Panc1 (cell line): Measurements from ENCODE around the gene INTS1. TPM values are rescaled to one million over a fixed set of nuclear protein-coding genes. Genes with fewer than 3 reads are reported as not detected.

ENCODE experiments used
- ATAC-seq: fragments of 200-7000 bp; cut with Tn5 transposase; 2 replicates; pipeline ENCODE4 v1.9.1; 2020; ENCODE audit warnings: mild to moderate bottlenecking, moderate library complexity
- BruUV-seq: library from RNA; stranded (reverse); fragments of 400-500 nt; replicated peaks from 2 replicates; lab custom pipeline; 2021; lab: Mats Ljungman, UMichigan
- CTCF ChIA-PET: fragments of 300-600 bp; sonication (Branson Sonifier 250); formaldehyde crosslinking; loops from one replicate; lab custom pipeline; 2022; ENCODE audit warnings: antibody characterized with exemption; lab: Charles Lee
- POLR2A ChIA-PET: fragments of 300-600 bp; sonication (Branson Sonifier 250); formaldehyde crosslinking; loops from one replicate; lab custom pipeline; 2022; ENCODE audit warnings: antibody characterized with exemption; lab: Charles Lee
- DNase-seq: peaks from one replicate; pipeline ENCODE4 v3.0.0-alpha.2; 2010; ENCODE audit warnings: low read depth, low spot score
- H3K27ac ChIP-seq: 2 replicates; pipeline ENCODE4 v1.5.1; 2011; ENCODE audit warnings: mild to moderate bottlenecking, low read length, inconsistent platforms
- H3K27me3 ChIP-seq: fragments of 200-500 bp; sonication (Bioruptor generic); 2 replicates; pipeline ENCODE4 v1.6.0; 2014; ENCODE audit warnings: low read length, inconsistent platforms; ENCODE audit not compliant: control insufficient read depth, insufficient read depth
- H3K36me3 ChIP-seq: fragments of 200-500 bp; sonication (Bioruptor generic); 2 replicates; pipeline ENCODE4 v1.5.1; 2014; ENCODE audit warnings: inconsistent platforms, mild to moderate bottlenecking, low read length, moderate library complexity; ENCODE audit not compliant: control insufficient read depth, insufficient read depth
- H3K4me1 ChIP-seq: 2 replicates; pipeline ENCODE4 v1.5.1; 2011; ENCODE audit warnings: inconsistent platforms, mild to moderate bottlenecking, low read length, moderate library complexity; ENCODE audit not compliant: control insufficient read depth, insufficient read depth
- H3K4me3 ChIP-seq, 2 experiments: 2 replicates each; pipeline ENCODE4 v1.5.1; 2011 to 2012; ENCODE audit warnings: low read depth in 2 of 2, low read length in 2 of 2, mild to moderate bottlenecking in 2 of 2, inconsistent platforms in 1 of 2, moderate library complexity in 1 of 2
- H3K9me3 ChIP-seq: fragments of 200-500 bp; sonication (Bioruptor generic); 2 replicates; pipeline ENCODE4 v1.5.1; 2014; ENCODE audit warnings: low read depth, mild to moderate bottlenecking, inconsistent platforms, low read length, moderate library complexity; ENCODE audit not compliant: control insufficient read depth, insufficient read depth
- POLR2AphosphoS5 ChIP-seq: IDR thresholded peaks from 2 replicates; pipeline ENCODE4 v1.6.1; 2012; ENCODE audit warnings: mild to moderate bottlenecking, low read depth, low read length, moderate library complexity
- REST ChIP-seq, 2 experiments: IDR thresholded peaks; 2 replicates each; pipeline ENCODE4 v1.6.1; 2011 to 2012; ENCODE audit warnings: low read depth in 2 of 2, control low read depth in 1 of 2, low read length in 1 of 2, mild to moderate bottlenecking in 1 of 2, moderate library complexity in 1 of 2; ENCODE audit not compliant: insufficient read depth in 1 of 2
- SIN3A ChIP-seq: IDR thresholded peaks from 2 replicates; pipeline ENCODE4 v1.6.1; 2012; ENCODE audit warnings: low read depth, mild to moderate bottlenecking, low read length, moderate library complexity, borderline replicate concordance; ENCODE audit not compliant: insufficient read depth
- TCF7L2 ChIP-seq: IDR thresholded peaks from 2 replicates; pipeline ENCODE4 v1.6.1; 2011; ENCODE audit warnings: mild to moderate bottlenecking, low read depth, low read length, inconsistent platforms
- in situ Hi-C: cut with HindIII; loops from 2 replicates; pipeline ENCODE4 v1.10.0; 2016; ENCODE audit warnings: low sequenced_read_pairs, low pct_unique_long_range_greater_than_20kb
- intact Hi-C: fragments of 100-400 bp; cut with micrococcal nuclease; formaldehyde crosslinking; loops from one replicate; pipeline ENCODE4 v1.10.0; 2022; ENCODE audit not compliant: unreplicated experiment
- total RNA-seq: library from RNA; stranded (reverse); gene quantifications from one replicate; pipeline ENCODE4 v1.2.1, GENCODE V29; 2021; ENCODE audit not compliant: unreplicated experiment
- TF ChIP-seq, protein P1 (sequence below): fragments of 450-650 bp; IDR thresholded peaks from 2 replicates; pipeline ENCODE4 v1.5.1; 2017; ENCODE audit warnings: mild to moderate bottlenecking

Gene INTS1
- total RNA-seq, 1 experiment from 2014 or later, result 173 TPM

GRCh38 chr7:1496531-1497292 lies 7.5 kb downstream of the INTS1 start:
- H3K4me1 ChIP-seq, result no peaks in the 10 kb centered on the region
- DNase-seq (no peak), ATAC-seq (no peak)
- in situ Hi-C loops (no loop called here), intact Hi-C loops (no loop called here)
- no peak for TF ChIP-seq SIN3A
- TF ChIP-seq REST (IDR thresholded peaks at IDR 0.05; ENCODE audit: insufficient read depth in 1 of 2, low read depth in 2 of 2, low read length in 1 of 2), result no peak
- no peak for TF ChIP-seq TCF7L2
- TF ChIP-seq POLR2AphosphoS5, result no peak
- TF ChIP-seq, protein P1, sequence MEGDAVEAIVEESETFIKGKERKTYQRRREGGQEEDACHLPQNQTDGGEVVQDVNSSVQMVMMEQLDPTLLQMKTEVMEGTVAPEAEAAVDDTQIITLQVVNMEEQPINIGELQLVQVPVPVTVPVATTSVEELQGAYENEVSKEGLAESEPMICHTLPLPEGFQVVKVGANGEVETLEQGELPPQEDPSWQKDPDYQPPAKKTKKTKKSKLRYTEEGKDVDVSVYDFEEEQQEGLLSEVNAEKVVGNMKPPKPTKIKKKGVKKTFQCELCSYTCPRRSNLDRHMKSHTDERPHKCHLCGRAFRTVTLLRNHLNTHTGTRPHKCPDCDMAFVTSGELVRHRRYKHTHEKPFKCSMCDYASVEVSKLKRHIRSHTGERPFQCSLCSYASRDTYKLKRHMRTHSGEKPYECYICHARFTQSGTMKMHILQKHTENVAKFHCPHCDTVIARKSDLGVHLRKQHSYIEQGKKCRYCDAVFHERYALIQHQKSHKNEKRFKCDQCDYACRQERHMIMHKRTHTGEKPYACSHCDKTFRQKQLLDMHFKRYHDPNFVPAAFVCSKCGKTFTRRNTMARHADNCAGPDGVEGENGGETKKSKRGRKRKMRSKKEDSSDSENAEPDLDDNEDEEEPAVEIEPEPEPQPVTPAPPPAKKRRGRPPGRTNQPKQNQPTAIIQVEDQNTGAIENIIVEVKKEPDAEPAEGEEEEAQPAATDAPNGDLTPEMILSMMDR, result no peak
- peaks cover 24% of the 10 kb centered on the region; the same call in 1 of the 2 replicates for H3K36me3 ChIP-seq
- POLR2A ChIA-PET, result no interaction called here
- CTCF ChIA-PET, result no interaction called here
- no peaks in the 10 kb centered on the region for H3K27me3 ChIP-seq
- no peaks in the 10 kb centered on the region for H3K9me3 ChIP-seq
- no peak overlapping the region for H3K27ac ChIP-seq
- no peak overlapping the region for H3K4me3 ChIP-seq
- no TSS peak for BruUV-seq

- Histone ChIP-seq H3K27ac (no peak overlapping the region), H3K4me3 (no peak overlapping the region), H3K27me3 (no peaks in the 10 kb centered on the region), H3K36me3 (peaks cover 19% of the 10 kb centered on the region; the same call in 1 of the 2 replicates), H3K4me1 (no peaks in the 10 kb centered on the region), H3K9me3 (no peaks in the 10 kb centered on the region)
- no TSS peak for BruUV-seq
- TF ChIP-seq SIN3A, result no peak
- TF ChIP-seq, protein P1, result no peak
- TF ChIP-seq REST (IDR thresholded peaks at IDR 0.05; ENCODE audit: insufficient read depth in 1 of 2, low read depth in 2 of 2, low read length in 1 of 2), result no peak
- TF ChIP-seq TCF7L2, result no peak
- no peak for TF ChIP-seq POLR2AphosphoS5
- intact Hi-C loops (no loop called here), in situ Hi-C loops (no loop called here)
- POLR2A ChIA-PET, result no interaction called here
- DNase-seq, result no peak
- no peak for ATAC-seq
- CTCF ChIA-PET, result no interaction called here
These were observed 8.5 kb downstream of the INTS1 start for GRCh38 chr7:1495564-1496242.
